IMR-90 (cell line): Measurements from ENCODE around the gene MAGOH. TPM values are rescaled to one million over a fixed set of nuclear protein-coding genes. Genes with fewer than 3 reads are reported as not detected.

ENCODE experiments used
- ATAC-seq: fragments of 200-7000 bp; cut with Tn5 transposase; 2 replicates; pipeline ENCODE4 v1.9.1; 2020; ENCODE audit warnings: low read depth, mild to moderate bottlenecking, moderate library complexity
- BruUV-seq: library from RNA; stranded (reverse); fragments of 400-500 nt; replicated peaks from 2 replicates; lab custom pipeline; 2021; lab: Mats Ljungman, UMichigan
- CTCF ChIA-PET: fragments of 300-600 bp; formaldehyde crosslinking; extraction: SDS; loops from one replicate; lab custom pipeline; 2021; ENCODE audit warnings: antibody characterized with exemption; lab: Yijun Ruan, JAX
- POLR2A ChIA-PET: fragments of 300-600 bp; sonication (Branson Sonifier 250); formaldehyde crosslinking; loops from one replicate; lab custom pipeline; 2022; ENCODE audit warnings: antibody characterized with exemption; ENCODE audit not compliant: unreplicated experiment; lab: Charles Lee
- DNase-seq: peaks from one replicate; pipeline ENCODE4 v3.0.0; 2013
- H2AFZ ChIP-seq: replicated peaks from 2 replicates; pipeline ENCODE3; 2013; ENCODE audit warnings: low read length, mild to moderate bottlenecking; ENCODE audit not compliant: poor library complexity
- H2AK5ac ChIP-seq: 2 replicates; pipeline ENCODE4 v1.6.1; 2013; ENCODE audit warnings: low read depth, low read length, inconsistent platforms
- H2AK9ac ChIP-seq: replicated peaks from 2 replicates; pipeline ENCODE3; 2013; ENCODE audit warnings: mild to moderate bottlenecking, low read depth, low read length, moderate library complexity; ENCODE audit not compliant: poor library complexity
- H2BK120ac ChIP-seq: 2 replicates; pipeline ENCODE4 v1.6.1; 2013; ENCODE audit warnings: low read depth, low read length, inconsistent platforms
- H2BK15ac ChIP-seq: 3 replicates; pipeline ENCODE4 v1.6.1; 2013; ENCODE audit warnings: low read depth, low read length, inconsistent platforms
- H2BK20ac ChIP-seq: 2 replicates; pipeline ENCODE4 v1.6.1; 2013; ENCODE audit warnings: low read depth, mild to moderate bottlenecking, inconsistent platforms, low read length, moderate library complexity
- H2BK5ac ChIP-seq: 2 replicates; pipeline ENCODE4 v1.6.1; 2013; ENCODE audit warnings: mild to moderate bottlenecking, low read depth, low read length, inconsistent platforms; ENCODE audit not compliant: poor library complexity, severe bottlenecking
- H3K14ac ChIP-seq: replicated peaks from 2 replicates; pipeline ENCODE4 v1.6.1; 2013; ENCODE audit warnings: low read depth, low read length, inconsistent platforms
- H3K18ac ChIP-seq: 2 replicates; pipeline ENCODE4 v1.6.1; 2013; ENCODE audit warnings: low read depth, low read length, control low read depth
- H3K23ac ChIP-seq: 2 replicates; pipeline ENCODE4 v1.6.1; 2013; ENCODE audit warnings: low read depth, low read length, inconsistent platforms
- H3K27ac ChIP-seq: 2 replicates; pipeline ENCODE4 v1.5.1; 2013; ENCODE audit warnings: mild to moderate bottlenecking, control low read depth, low read length; ENCODE audit not compliant: insufficient read depth
- H3K27me3 ChIP-seq: 2 replicates; pipeline ENCODE4 v1.6.1; 2013; ENCODE audit warnings: low read length; ENCODE audit not compliant: control insufficient read depth, insufficient read depth
- H3K36me3 ChIP-seq: 2 replicates; pipeline ENCODE4 v1.6.1; 2013; ENCODE audit warnings: low read length, mixed read lengths; ENCODE audit not compliant: control insufficient read depth, insufficient read depth
- H3K4ac ChIP-seq: 2 replicates; pipeline ENCODE4 v1.6.1; 2013; ENCODE audit warnings: low read depth, low read length, inconsistent platforms
- H3K4me1 ChIP-seq: 2 replicates; pipeline ENCODE4 v1.6.1; 2013; ENCODE audit warnings: low read length, mixed read lengths; ENCODE audit not compliant: control insufficient read depth, insufficient read depth
- H3K4me2 ChIP-seq: 2 replicates; pipeline ENCODE4 v1.6.1; 2013; ENCODE audit warnings: low read depth, mild to moderate bottlenecking, control low read depth, low read length, moderate library complexity
- H3K4me3 ChIP-seq: 2 replicates; pipeline ENCODE4 v1.5.1; 2013; ENCODE audit warnings: low read depth, mild to moderate bottlenecking, control low read depth, low read length, moderate library complexity; ENCODE audit not compliant: insufficient read depth
- H3K56ac ChIP-seq: 2 replicates; pipeline ENCODE4 v1.6.1; 2013; ENCODE audit warnings: low read length, inconsistent platforms; ENCODE audit not compliant: insufficient read depth; ENCODE audit errors: extremely low read depth
- H3K79me1 ChIP-seq, 2 experiments: 2 replicates each; pipeline ENCODE4 v1.6.1; 2013; ENCODE audit warnings: low read length in 2 of 2, inconsistent platforms in 1 of 2, low read depth in 1 of 2
- H3K9ac ChIP-seq: 2 replicates; pipeline ENCODE4 v1.6.1; 2013; ENCODE audit warnings: low read depth, low read length, control low read depth
- H3K9me1 ChIP-seq: 2 replicates; pipeline ENCODE4 v1.6.1; 2013; ENCODE audit warnings: low read length, inconsistent platforms; ENCODE audit not compliant: insufficient read depth
- H3K9me3 ChIP-seq: 2 replicates; pipeline ENCODE4 v1.6.1; 2013; ENCODE audit warnings: low read length; ENCODE audit not compliant: control insufficient read depth, insufficient read depth
- H4K20me1 ChIP-seq: 2 replicates; pipeline ENCODE4 v1.6.1; 2013; ENCODE audit warnings: low read length, inconsistent platforms; ENCODE audit not compliant: insufficient read depth
- H4K5ac ChIP-seq: 2 replicates; pipeline ENCODE4 v1.6.1; 2013; ENCODE audit warnings: mild to moderate bottlenecking, low read depth, low read length, control low read depth
- H4K8ac ChIP-seq, 2 experiments: 2 replicates each; pipeline ENCODE4 v1.6.1; 2013; ENCODE audit warnings: low read depth in 2 of 2, low read length in 2 of 2, control low read depth in 1 of 2, inconsistent platforms in 1 of 2
- H4K91ac ChIP-seq: 2 replicates; pipeline ENCODE4 v1.6.1; 2013; ENCODE audit warnings: low read depth, low read length, inconsistent platforms; ENCODE audit not compliant: insufficient read depth
- BHLHE40 ChIP-seq: fragments of 150-350 bp; IDR thresholded peaks from 2 replicates; pipeline ENCODE4 v1.6.1; 2016; ENCODE audit warnings: mild to moderate bottlenecking, low read depth, low read length
- CHD1 ChIP-seq: IDR thresholded peaks from 2 replicates; pipeline ENCODE4 v1.6.1; 2012; ENCODE audit warnings: low read depth, low read length, improper control_type of control experiment
- MXI1 ChIP-seq: IDR thresholded peaks from 2 replicates; pipeline ENCODE4 v1.6.1; 2012; ENCODE audit warnings: low read depth, mild to moderate bottlenecking, low read length, moderate library complexity, borderline replicate concordance
- POLR2A ChIP-seq: IDR thresholded peaks from 2 replicates; pipeline ENCODE4 v1.6.1; 2012; ENCODE audit warnings: mild to moderate bottlenecking, low read depth, low read length
- RAD21 ChIP-seq: IDR thresholded peaks from 2 replicates; pipeline ENCODE4 v1.6.1; 2012; ENCODE audit warnings: low read length, improper control_type of control experiment
- RCOR1 ChIP-seq: IDR thresholded peaks from 2 replicates; pipeline ENCODE4 v1.6.1; 2012; ENCODE audit warnings: mild to moderate bottlenecking, low read length, improper control_type of control experiment; ENCODE audit not compliant: insufficient replicate concordance
- RFX5 ChIP-seq: IDR thresholded peaks from 2 replicates; pipeline ENCODE4 v1.8.0; 2012; ENCODE audit warnings: low read depth, mild to moderate bottlenecking, low read length, moderate library complexity
- SMC3 ChIP-seq: fragments of 150-350 bp; IDR thresholded peaks from 2 replicates; pipeline ENCODE4 v1.6.1; 2016; ENCODE audit warnings: low read depth, mild to moderate bottlenecking, antibody characterized with exemption, low read length, moderate library complexity
- WGBS, 2 experiments: methylation state at CpG; one replicate each; pipeline versions ENCODE4 v1.1.5 to v1.1.7; 2013; ENCODE audit warnings: missing lambda C conversion rate in 2 of 2; ENCODE audit not compliant: insufficient read length in 1 of 2; ENCODE audit errors: extremely low coverage in 2 of 2; 5-methylcytosine and 5-hydroxymethylcytosine counted together
- dilution Hi-C: fragments of 300-500 bp; cut with HindIII; formaldehyde crosslinking; loops from one replicate; pipeline ENCODE4 v1.14.3; 2018; ENCODE audit warnings: low sequenced_read_pairs; ENCODE audit not compliant: unreplicated experiment
- in situ Hi-C: fragments of 300-500 bp; cut with MboI; formaldehyde crosslinking; loops from 3 replicates; pipeline ENCODE4 v1.14.3; 2019; ENCODE audit warnings: low sequenced_read_pairs, inconsistent platforms, mixed read lengths
- intact Hi-C: fragments of 100-400 bp; cut with micrococcal nuclease; formaldehyde crosslinking; loops from 2 replicates; pipeline ENCODE4 v1.10.0; 2022
- polyA plus RNA-seq, 3 experiments: library from polyadenylated mRNA; depleted of rRNA; stranded (reverse); fragments of >200 nt; gene quantifications; 2 replicates each; pipeline ENCODE4 v1.2.3, GENCODE V29; 2012; ENCODE audit warnings: low replicate concordance in 1 of 3
- total RNA-seq: library from RNA; depleted of rRNA; stranded (reverse); fragments of >200 nt; gene quantifications from 2 replicates; pipeline ENCODE4 v1.2.3, GENCODE V29; 2012
- TF ChIP-seq, protein P1 (sequence below): conservative IDR thresholded peaks from 2 replicates; pipeline ENCODE4 v1.5.1; 2012; ENCODE audit warnings: mild to moderate bottlenecking, low read depth, low read length, improper control_type of control experiment
- TF ChIP-seq, protein P2 (sequence below): fragments of 150-350 bp; IDR thresholded peaks from 2 replicates; pipeline ENCODE4 v1.6.1; 2016; ENCODE audit warnings: low read depth, mild to moderate bottlenecking, low read length, moderate library complexity, borderline replicate concordance

MAGOH gene
- total and polyA plus RNA-seq, 2 of the 4 experiments (the other 2 are of a cell fraction), result 3.8 to 26.3 TPM

DNA sequence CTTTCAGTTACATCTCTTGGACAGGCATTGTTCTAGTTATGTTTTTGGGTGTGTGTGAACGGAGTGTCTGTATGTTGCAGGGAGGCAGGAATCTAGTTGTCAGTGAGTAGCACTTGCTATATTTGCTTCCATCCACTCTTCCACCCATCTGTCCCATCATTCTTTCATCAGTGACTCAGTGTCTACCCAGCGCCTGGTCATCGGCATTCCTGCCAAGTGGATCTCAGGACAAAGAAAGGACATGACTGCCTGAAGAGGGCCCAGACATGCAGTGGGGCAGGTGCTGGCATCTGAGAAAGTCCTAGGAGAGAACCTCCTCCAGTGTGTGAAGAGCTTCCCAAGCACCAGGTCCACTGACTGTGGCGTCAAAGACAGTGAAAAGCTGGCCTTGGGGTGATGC lies 27.3 kb upstream of the MAGOH start:
- H2AK5ac ChIP-seq, result no peak overlapping the region
- no peak overlapping the region for H3K27ac ChIP-seq
- H3K4me2 ChIP-seq, result no peak overlapping the region
- no peaks in the 10 kb centered on the region for H3K4me1 ChIP-seq
- no peak overlapping the region for H3K4ac ChIP-seq
- intact Hi-C loops (no loop called here), in situ Hi-C loops (no loop called here), dilution Hi-C loops (no loop called here)
- no peak overlapping the region for H3K4me3 ChIP-seq
- ATAC-seq, result no peak
- peaks cover 11% of the 10 kb centered on the region for H3K36me3 ChIP-seq
- no peak for TF ChIP-seq CHD1
- TF ChIP-seq RAD21, result no peak
- no peak for TF ChIP-seq MXI1
- no peak for TF ChIP-seq RCOR1
- no peak for TF ChIP-seq POLR2A
- TF ChIP-seq, protein P1, sequence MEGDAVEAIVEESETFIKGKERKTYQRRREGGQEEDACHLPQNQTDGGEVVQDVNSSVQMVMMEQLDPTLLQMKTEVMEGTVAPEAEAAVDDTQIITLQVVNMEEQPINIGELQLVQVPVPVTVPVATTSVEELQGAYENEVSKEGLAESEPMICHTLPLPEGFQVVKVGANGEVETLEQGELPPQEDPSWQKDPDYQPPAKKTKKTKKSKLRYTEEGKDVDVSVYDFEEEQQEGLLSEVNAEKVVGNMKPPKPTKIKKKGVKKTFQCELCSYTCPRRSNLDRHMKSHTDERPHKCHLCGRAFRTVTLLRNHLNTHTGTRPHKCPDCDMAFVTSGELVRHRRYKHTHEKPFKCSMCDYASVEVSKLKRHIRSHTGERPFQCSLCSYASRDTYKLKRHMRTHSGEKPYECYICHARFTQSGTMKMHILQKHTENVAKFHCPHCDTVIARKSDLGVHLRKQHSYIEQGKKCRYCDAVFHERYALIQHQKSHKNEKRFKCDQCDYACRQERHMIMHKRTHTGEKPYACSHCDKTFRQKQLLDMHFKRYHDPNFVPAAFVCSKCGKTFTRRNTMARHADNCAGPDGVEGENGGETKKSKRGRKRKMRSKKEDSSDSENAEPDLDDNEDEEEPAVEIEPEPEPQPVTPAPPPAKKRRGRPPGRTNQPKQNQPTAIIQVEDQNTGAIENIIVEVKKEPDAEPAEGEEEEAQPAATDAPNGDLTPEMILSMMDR, result no peak
- TF ChIP-seq, protein P2, sequence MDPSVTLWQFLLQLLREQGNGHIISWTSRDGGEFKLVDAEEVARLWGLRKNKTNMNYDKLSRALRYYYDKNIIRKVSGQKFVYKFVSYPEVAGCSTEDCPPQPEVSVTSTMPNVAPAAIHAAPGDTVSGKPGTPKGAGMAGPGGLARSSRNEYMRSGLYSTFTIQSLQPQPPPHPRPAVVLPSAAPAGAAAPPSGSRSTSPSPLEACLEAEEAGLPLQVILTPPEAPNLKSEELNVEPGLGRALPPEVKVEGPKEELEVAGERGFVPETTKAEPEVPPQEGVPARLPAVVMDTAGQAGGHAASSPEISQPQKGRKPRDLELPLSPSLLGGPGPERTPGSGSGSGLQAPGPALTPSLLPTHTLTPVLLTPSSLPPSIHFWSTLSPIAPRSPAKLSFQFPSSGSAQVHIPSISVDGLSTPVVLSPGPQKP, result no peak
- no peak for TF ChIP-seq RFX5
- TF ChIP-seq SMC3, result no peak
- no peak for TF ChIP-seq BHLHE40
- H4K8ac ChIP-seq, result no peak overlapping the region
- H3K9ac ChIP-seq, result no peak overlapping the region
- H2BK5ac ChIP-seq, result no peak overlapping the region
- no peak for DNase-seq
- H2AFZ ChIP-seq, result no peak overlapping the region
- no peaks in the 10 kb centered on the region for H3K9me3 ChIP-seq
- no peak overlapping the region for H4K91ac ChIP-seq
- H3K18ac ChIP-seq, result no peak overlapping the region
- H4K20me1 ChIP-seq, result no peaks in the 10 kb centered on the region
- ChIA-PET POLR2A (no interaction called here), CTCF (no interaction called here)
- no peaks in the 10 kb centered on the region for H3K79me1 ChIP-seq
- H4K5ac ChIP-seq, result no peak overlapping the region
- H3K9me1 ChIP-seq, result peaks cover 21% of the 10 kb centered on the region; the same call in 1 of the 2 replicates
- no peak overlapping the region for H2BK15ac ChIP-seq
- BruUV-seq, result no TSS peak
- no peak overlapping the region for H2AK9ac ChIP-seq
- no peak overlapping the region for H2BK120ac ChIP-seq
- H3K56ac ChIP-seq, result no peak overlapping the region
- H3K27me3 ChIP-seq, result no peaks in the 10 kb centered on the region
- no peak overlapping the region for H2BK20ac ChIP-seq
- 100% methylated on average over 1 of the region's 4 CpGs; no CpG with 5 or more reads in 1 of the 2 experiments for WGBS, 2 experiments
- H3K23ac ChIP-seq, result no peak overlapping the region
- H3K14ac ChIP-seq, result no peak overlapping the region
